ENCODE measurements around the gene MKX.

DNA sequence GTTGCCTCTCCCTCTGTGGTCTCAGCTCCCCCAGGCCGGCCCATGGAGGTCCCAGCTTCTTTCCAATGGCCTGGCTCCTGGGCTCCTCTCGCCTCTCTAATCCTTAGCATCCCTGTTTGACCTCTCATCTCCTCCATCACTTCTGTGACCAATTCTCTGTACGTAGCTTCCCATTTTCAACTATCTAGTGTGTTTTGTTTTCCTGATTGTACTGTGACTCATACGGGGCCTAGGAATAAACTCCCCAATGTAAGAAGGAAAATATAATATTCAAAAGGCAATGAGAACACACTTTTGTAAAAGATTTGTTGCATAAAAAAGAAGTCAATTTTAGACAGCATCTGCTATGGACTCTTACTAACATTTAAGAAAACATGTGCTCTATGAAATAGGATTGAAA is 90.3 kb downstream of the MKX start:
- TF ChIP-seq, protein P1, sequence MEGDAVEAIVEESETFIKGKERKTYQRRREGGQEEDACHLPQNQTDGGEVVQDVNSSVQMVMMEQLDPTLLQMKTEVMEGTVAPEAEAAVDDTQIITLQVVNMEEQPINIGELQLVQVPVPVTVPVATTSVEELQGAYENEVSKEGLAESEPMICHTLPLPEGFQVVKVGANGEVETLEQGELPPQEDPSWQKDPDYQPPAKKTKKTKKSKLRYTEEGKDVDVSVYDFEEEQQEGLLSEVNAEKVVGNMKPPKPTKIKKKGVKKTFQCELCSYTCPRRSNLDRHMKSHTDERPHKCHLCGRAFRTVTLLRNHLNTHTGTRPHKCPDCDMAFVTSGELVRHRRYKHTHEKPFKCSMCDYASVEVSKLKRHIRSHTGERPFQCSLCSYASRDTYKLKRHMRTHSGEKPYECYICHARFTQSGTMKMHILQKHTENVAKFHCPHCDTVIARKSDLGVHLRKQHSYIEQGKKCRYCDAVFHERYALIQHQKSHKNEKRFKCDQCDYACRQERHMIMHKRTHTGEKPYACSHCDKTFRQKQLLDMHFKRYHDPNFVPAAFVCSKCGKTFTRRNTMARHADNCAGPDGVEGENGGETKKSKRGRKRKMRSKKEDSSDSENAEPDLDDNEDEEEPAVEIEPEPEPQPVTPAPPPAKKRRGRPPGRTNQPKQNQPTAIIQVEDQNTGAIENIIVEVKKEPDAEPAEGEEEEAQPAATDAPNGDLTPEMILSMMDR (IDR thresholded peaks at IDR 0.05): no peak
- TF ChIP-seq POLR2AphosphoS5 (IDR thresholded peaks at IDR 0.05; ENCODE audit: low read depth, low read length): no peak

Measured in Panc1 (cell line).